GM15510 (cell line): ENCODE data around the gene GALNT8.

ENCODE experiments used
- POLR2A ChIP-seq: IDR thresholded peaks from 3 replicates; pipeline ENCODE4 v1.6.1; 2011; ENCODE audit warnings: borderline replicate concordance; ENCODE audit not compliant: insufficient read length; ENCODE audit errors: extremely low read depth

Gene GALNT8, protein sequence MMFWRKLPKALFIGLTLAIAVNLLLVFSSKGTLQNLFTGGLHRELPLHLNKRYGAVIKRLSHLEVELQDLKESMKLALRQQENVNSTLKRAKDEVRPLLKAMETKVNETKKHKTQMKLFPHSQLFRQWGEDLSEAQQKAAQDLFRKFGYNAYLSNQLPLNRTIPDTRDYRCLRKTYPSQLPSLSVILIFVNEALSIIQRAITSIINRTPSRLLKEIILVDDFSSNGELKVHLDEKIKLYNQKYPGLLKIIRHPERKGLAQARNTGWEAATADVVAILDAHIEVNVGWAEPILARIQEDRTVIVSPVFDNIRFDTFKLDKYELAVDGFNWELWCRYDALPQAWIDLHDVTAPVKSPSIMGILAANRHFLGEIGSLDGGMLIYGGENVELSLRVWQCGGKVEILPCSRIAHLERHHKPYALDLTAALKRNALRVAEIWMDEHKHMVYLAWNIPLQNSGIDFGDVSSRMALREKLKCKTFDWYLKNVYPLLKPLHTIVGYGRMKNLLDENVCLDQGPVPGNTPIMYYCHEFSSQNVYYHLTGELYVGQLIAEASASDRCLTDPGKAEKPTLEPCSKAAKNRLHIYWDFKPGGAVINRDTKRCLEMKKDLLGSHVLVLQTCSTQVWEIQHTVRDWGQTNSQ

DNA sequence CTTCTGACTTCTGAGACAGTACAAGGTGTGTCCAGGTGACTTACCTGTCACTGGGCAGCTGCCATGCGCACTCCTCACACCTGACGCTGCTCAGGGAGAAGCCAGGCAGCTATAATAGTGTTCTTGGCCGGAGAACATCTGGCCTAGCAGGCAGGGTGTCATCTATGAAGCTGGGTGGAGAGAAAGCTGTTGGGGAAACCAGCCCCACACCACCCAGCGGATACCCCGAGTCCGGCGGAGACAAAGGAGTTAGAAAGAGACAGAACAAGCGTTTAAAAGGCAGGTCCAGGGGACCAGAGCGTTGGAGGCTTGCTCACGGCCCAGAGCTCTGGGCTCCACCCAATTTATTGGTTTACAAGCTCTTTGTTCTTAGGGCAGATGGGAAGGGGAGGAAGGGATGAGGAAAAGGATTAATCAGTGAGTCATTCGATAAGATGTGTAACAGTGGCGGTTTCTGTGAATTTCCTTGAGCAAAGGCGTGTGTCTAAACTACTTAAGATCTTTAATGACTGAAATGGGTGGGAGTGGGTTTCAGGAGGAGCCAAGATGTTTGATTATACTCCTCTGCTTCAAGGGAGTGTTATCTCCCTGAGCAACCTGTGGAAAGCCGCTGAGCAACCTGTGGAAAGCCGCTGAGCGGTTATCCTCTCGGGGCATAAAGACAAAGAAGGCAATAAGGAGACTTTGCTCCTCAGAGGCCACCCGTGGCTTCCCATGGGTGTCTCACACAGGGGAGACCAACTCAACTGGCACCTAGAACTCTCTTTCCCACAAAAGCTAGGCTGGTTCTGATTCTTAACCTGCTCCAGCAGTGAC is at the start of gene GALNT8:
TSS of gene GALNT8 (plus strand) at position 580 of the 816 bp plus-strand sequence. CDS start 278 bp downstream, outside the sequence.
- TF ChIP-seq POLR2A: no peak

DNA sequence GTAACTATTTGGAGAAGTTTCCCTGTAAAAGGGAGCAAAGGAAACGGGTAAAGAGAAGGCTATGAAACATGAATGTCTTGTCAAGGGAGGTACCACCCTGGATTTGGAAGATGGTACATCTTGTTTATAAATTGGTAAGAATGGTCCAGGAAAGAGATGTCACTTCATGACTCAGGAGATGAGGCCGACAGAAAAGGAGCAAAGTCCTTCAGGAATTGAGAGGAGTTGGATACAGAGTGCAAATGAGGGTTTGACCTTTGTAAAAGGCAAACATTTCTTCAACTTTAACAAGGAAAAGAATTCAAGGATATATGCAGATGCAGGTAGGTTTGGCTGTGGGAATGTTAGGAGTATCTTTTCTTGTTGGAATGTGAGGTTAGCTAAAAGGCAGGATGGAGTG is 40.5 kb upstream of the GALNT8 start:
- TF ChIP-seq POLR2A: no peak

DNA sequence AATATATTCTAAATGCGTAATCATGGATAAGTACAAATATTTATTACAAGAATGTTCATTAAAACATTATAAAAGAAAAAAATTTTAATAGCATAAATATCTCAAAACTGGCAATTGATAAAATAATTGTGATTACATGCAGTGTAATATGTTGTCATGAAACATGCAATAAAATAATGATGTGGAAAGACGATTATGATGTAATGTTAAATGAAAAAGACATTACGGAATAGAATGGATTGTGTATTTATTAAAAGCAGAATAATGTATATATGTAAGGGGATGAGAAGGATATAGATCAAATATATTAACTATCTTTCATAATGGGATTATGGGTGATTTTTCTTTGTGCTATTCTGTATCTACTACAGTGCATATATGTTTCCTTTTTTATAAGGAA is 38.5 kb upstream of the GALNT8 start:
- no peak for TF ChIP-seq POLR2A

DNA sequence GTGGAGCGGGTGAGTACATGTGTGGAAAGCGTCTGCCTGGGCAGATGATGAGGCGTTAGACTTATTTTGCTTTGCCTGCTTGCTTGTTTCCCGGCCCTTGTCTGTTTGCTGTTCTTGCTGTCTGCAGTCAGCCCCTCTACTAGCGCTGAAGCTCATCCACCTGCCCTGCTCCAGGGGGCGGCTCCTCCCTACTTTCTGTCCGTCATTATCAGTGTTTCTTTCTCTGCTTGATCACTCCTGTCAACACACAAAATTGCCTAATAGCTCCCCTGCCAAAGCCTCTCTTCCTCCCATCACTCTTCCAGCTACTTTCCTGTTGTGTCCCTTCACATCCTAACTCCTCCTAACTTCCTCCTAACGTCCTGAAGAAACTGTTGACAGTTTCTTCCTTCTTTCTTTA is 34.9 kb upstream of the GALNT8 start:
- no peak for TF ChIP-seq POLR2A

DNA sequence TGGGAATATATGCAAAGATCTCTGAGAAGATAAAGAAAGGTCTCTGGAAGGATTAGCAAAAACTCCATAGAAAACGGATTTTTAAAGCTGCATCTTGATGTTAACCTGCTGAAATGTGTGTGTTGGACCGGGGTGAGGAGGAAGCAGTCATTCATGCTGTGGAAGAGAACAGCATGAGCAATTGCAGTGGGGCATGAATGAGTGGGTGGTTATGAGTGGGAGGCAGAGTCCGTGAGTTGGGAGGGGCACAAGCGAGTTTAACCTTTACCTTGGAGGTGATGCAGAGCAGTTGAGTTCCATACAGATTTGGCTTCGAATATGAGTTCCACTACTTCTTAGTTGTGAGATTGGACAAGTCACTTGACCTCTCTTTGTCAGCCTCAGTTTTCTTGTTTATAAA is 29.4 kb upstream of the GALNT8 start:
- no peak for TF ChIP-seq POLR2A

DNA sequence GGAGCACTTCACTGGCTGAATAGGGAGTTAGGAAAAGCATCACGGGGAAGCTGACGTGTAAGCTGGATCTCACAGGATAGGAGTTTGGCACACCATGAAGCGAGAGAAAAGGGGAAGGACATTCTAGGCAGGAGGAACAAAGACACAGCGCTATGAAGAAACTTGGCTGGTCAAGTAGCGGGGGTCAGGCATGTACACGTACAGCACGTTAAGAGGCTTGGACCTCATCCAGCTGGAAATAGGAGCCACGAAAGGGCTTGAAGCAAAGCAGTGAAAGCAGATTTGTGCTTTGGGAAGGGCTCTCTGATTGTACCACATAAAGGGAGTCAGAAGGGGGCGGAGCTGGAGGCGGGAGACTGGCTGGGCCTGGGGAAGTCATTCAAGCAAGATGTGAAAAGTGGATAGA is 19.6 kb upstream of the GALNT8 start:
- TF ChIP-seq POLR2A: no peak

DNA sequence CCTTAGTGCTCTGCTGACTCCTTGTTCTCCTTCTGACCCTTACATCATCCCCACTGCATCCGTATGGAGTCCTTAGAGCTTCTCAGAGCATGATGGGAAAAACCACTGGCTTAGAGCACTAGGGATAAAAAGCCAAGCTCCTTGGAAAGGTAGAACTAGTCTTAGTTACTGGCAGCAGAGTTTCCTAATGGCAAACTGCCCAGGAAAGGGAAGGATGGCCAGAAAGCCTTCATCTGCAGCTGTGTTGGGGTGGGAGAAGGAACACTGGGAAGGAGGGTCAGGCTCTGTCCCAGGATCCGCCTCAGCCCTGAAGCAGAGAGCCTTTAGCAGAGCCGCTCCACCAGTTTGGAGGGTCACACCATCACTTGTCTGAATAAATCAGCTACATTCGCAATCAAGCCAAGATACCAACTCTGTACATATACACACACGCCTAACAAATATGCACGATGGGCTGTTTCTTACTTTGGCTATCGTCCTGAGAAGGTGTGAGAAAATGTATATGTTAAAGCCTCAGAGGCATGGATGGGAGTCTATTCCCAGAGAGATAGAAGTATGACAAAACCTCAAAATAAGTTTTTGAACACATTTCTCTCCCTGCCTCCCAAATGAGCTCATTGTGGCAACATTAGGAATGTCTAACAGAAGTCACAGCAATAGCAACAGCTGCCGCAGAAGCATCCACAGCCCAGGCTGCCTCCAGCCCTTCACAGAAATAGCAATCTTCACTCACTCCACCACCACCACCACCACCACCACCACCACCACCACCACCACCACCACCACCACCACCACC is 18.6 kb upstream of the GALNT8 start:
- TF ChIP-seq POLR2A: no peak

DNA sequence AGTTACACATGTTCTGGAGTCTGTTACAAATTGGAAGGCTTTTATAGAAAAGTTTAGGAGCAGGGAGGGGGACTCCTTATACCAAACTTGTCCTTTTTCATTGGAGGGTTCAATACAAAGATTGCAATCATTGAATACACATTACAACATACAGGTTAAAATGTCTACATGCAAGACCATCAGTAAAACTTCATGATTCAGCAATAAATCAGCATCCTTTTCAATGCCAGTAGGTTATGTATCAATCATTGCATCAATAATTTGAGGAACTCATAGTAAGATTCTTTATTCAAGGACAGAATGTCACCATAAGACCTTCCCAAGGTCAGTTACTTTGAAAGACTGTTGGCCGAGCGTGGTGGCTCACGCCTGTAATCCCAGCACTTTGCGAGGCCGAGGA is 16.5 kb upstream of the GALNT8 start:
- no peak for TF ChIP-seq POLR2A

DNA sequence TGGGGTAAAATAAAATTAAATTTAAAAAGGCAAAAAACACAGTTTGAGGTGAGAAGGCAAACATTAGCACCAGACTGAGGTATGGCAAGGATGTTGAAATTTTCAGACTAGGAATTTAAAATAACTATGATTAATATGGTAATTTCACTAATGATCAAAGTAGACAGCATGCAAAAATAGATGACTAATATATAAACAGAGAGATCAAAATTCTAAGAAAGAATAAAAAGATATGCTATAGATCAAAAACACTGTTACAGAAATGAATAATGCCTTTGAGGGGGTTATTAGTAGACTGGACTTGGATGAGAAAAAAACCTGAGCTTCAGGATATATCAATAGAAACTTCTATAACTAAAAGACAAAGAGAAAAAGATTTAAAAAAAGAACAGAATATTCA is 14.4 kb upstream of the GALNT8 start:
- TF ChIP-seq POLR2A: no peak

DNA sequence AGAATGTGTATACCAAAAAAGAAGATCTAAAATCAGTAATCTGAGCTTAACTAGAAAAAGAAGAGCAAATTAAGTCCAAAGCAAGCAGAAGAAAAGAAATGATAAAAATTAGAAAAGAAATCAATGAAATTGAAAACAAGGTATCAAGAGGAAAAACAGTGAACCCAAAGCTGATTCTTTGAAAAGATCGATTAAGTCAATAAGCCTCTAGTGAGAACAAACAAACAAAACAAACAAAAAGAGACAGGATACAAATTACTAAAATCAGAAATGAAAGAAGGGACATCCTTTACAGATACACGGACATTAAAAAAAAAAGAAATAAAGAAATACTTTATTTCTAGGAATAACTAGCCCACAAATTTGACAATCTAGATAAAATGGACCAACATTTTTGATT is 12.9 kb upstream of the GALNT8 start:
- TF ChIP-seq POLR2A: no peak

DNA sequence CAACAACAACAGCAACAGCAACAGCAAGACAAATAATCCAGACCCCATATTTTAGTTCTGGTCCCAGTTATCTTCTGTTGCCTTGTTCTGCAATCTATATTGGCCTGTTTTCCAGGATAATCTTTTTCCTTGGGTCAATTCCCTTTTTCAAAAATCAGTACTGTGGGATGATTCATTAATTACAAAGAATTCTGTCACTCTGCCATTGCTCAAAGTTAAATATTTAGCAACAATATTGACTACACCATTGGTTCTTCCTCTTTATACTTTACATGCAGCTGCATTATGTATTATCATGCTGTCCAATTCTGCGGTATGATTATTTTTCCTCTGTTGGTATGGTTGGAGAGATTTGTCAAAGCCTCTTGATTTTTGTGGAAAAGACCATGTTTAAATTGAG is 10.1 kb upstream of the GALNT8 start:
- TF ChIP-seq POLR2A: no peak

DNA sequence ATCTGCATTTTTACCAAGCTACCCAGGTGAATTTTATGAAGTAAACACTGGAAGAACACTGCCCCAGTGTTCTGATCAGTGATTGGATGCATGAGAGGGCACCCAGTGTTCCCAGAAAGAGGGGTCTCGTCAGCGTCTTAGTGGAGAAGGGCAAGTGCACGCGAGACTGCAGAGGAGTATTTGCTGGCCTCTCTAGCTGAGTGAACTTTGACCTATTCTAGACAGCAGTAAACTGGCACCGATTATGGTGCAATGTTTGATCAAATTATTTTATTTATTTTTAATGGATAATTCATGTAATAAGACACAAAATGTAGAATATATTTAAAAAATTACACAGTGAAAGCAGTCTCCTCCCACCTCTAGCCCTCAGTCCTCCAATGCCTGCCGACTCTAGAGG is 5.3 kb upstream of the GALNT8 start:
- no peak for TF ChIP-seq POLR2A

DNA sequence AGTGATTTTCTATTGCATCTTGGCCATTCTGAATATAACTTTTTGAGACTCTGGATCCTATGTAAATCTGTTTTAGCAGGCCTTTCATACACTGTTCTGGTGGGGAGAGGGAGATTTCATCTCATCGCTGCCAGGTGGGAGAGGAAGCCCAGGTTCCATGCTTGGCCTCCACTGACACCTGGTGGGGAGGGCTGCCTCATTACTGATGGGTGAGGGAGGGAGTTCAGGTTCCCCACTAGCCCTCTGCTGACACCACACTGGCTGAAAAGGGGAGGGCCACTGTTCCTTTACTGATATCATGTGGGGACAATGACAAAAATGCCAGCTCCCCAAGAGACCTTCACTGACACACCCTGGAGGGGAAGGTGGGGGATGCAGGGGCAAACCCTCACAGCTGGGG is 2.4 kb upstream of the GALNT8 start:
- no peak for TF ChIP-seq POLR2A

DNA sequence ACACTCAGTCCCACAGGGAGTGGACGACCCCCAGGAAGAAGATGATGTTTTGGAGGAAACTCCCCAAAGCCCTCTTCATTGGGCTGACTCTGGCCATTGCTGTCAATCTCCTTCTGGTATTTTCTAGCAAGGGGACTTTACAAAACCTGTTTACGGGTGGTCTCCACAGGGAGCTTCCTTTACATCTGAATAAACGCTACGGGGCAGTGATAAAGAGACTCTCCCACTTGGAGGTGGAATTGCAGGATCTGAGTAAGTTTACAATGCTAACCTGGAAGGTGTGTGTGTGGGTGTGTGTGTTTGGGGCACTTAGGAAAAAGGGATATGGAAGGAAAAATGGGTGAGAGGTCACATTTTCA is 416 bp downstream of the GALNT8 start:
- no peak for TF ChIP-seq POLR2A

DNA sequence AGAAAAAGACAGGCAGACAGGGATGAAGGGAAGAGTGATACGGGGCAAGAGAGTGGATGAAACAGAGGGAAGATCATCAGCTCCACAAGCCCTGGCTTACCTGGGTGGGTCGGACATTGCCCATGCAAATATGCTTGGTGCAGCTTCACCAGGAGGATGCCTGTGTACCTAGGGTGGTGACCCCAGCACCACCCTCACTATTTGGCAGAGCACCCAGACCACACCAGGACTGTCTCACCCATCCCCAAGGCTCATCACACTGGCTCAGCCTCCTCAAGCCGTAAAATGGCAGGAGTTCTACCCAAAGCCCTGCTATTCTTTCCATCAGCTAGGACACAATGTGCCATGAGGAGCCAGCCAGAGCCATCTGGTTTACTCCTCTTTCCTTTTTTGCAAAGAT is 3.0 kb downstream of the GALNT8 start:
- no peak for TF ChIP-seq POLR2A

DNA sequence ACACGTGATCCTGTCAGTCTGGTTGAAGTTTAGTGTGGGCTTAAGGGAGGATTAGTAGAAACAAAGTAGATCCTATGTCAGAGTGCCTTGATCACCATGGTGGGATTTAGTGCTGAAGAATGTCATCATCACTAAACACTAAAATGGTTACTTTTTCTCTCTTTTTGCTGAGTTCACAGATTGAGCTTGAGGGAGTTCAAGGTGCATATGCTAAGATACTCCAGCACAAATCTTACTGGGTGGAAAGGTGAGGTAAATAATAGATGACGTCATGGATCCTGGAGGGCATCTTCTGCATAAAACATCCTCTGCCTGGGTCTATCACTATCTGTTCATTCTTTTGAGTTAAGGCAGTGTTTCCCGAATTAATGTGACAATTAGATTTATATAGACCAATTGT is 4.9 kb downstream of the GALNT8 start:
- TF ChIP-seq POLR2A: no peak
